K562 (cell line): ENCODE results near the gene TMEM266.

ENCODE experiments used
- BHLHE40 ChIP-seq: IDR thresholded peaks from 2 replicates; pipeline ENCODE4 v1.6.1; 2011; ENCODE audit warnings: low read length, improper control_type of control experiment
- BRF1 ChIP-seq: IDR thresholded peaks from 3 replicates; pipeline ENCODE4 v1.6.1; 2011; ENCODE audit warnings: borderline replicate concordance, mild to moderate bottlenecking; ENCODE audit not compliant: insufficient read length; ENCODE audit errors: extremely low read depth
- CHCHD3 ChIP-seq: fragments of 250-450 bp; sonication (Bioruptor Pico); IDR thresholded peaks from 2 replicates; pipeline ENCODE4 v2.1.2; 2022; ENCODE audit warnings: mild to moderate bottlenecking
- CTCF ChIP-seq, 3 experiments: IDR thresholded peaks in 2 of 3; conservative IDR thresholded peaks in 1 of 3; 2 replicates each; pipeline ENCODE4 v1.5.1; 2011 to 2012; ENCODE audit warnings: low read length in 3 of 3, mild to moderate bottlenecking in 3 of 3, control low read depth in 2 of 3, improper control_type of control experiment in 1 of 3, inconsistent platforms in 1 of 3, low read depth in 1 of 3, mixed read lengths in 1 of 3, moderate library complexity in 1 of 3; ENCODE audit not compliant: insufficient read depth in 2 of 3
- EZH2 ChIP-seq: IDR thresholded peaks from 2 replicates; pipeline ENCODE4 v1.6.1; 2012; ENCODE audit warnings: low read depth, mild to moderate bottlenecking, inconsistent platforms, low read length, borderline replicate concordance
- FOS ChIP-seq: IDR thresholded peaks from 3 replicates; pipeline ENCODE4 v1.6.1; 2011; ENCODE audit not compliant: insufficient read length; ENCODE audit errors: extremely low read depth
- FUS ChIP-seq: fragments of 200-400 bp; formaldehyde crosslinking; optimal IDR thresholded peaks from 2 replicates; pipeline ENCODE3; 2017; ENCODE audit warnings: low read depth, low read length
- JUND ChIP-seq, 2 experiments: IDR thresholded peaks; 2 replicates in 1 of 2; 3 replicates in 1 of 2; pipeline ENCODE4 v1.6.1; 2011; ENCODE audit warnings: borderline replicate concordance in 2 of 2, low read depth in 2 of 2, low read length in 2 of 2, improper control_type of control experiment in 1 of 2, missing biosample characterization in 1 of 2, missing genetic modification characterization in 1 of 2, missing genetic modification reagents in 1 of 2
- L3MBTL2 ChIP-seq: fragments of 450-650 bp; IDR thresholded peaks from 2 replicates; pipeline ENCODE4 v1.6.1; 2016; ENCODE audit warnings: mild to moderate bottlenecking, moderate library complexity
- MYC ChIP-seq, 2 experiments: fragments of 250-450 bp in 1 of 2; sonication (Bioruptor Pico) in 1 of 2; IDR thresholded peaks; 2 replicates each; pipeline versions ENCODE4 v1.5.1 to v1.6.1; 2012 to 2021; ENCODE audit warnings: low read depth in 2 of 2, borderline replicate concordance in 1 of 2, improper control_type of control experiment in 1 of 2, low read length in 1 of 2, mild to moderate bottlenecking in 1 of 2, moderate library complexity in 1 of 2
- NR2C1 ChIP-seq, 2 experiments: fragments of 450-650 bp; IDR thresholded peaks; 2 replicates each; pipeline ENCODE4 v1.6.1; 2017; ENCODE audit warnings: mild to moderate bottlenecking in 2 of 2, antibody characterized with exemption in 1 of 2, inconsistent platforms in 1 of 2, missing compliant biosample characterization in 1 of 2, missing genetic modification characterization in 1 of 2
- SIN3B ChIP-seq: fragments of 450-650 bp; IDR thresholded peaks from 2 replicates; pipeline ENCODE4 v1.6.1; 2017; ENCODE audit warnings: low read depth, mild to moderate bottlenecking, moderate library complexity
- ZNF174 ChIP-seq: fragments of 250-450 bp; sonication (Bioruptor Pico); IDR thresholded peaks from 2 replicates; pipeline ENCODE4 v1.4.0; 2020; ENCODE audit warnings: mild to moderate bottlenecking

- no peak for TF ChIP-seq EZH2
- TF ChIP-seq FOS = no peak
- no peak for TF ChIP-seq MYC (IDR thresholded peaks at IDR 0.05; ENCODE audit: low read depth, low read length)
- TF ChIP-seq MYC (CRISPR knock-in tag; IDR thresholded peaks at IDR 0.05; ENCODE audit: borderline replicate concordance, low read depth) = no peak
- no peak for TF ChIP-seq JUND (IDR thresholded peaks at IDR 0.05; ENCODE audit: borderline replicate concordance, low read depth, low read length)
- no peak for TF ChIP-seq JUND (tag; IDR thresholded peaks at IDR 0.05; ENCODE audit: borderline replicate concordance, low read depth, low read length)
- TF ChIP-seq NR2C1 (IDR thresholded peaks at IDR 0.05) = no peak
- no peak for TF ChIP-seq NR2C1 (tag; IDR thresholded peaks at IDR 0.05)
- TF ChIP-seq BHLHE40 = no peak
- TF ChIP-seq SIN3B = no peak
- TF ChIP-seq CTCF (IDR thresholded peaks at IDR 0.05 in 2 of 3, conservative IDR thresholded peaks at IDR 0.05 in 1 of 3; ENCODE audit: insufficient read depth in 2 of 3, low read depth in 1 of 3, low read length in 3 of 3) = no peak
- TF ChIP-seq FUS = no peak
- TF ChIP-seq CHCHD3 (CRISPR knock-in tag) = no peak
- TF ChIP-seq BRF1 = no peak
- TF ChIP-seq ZNF174 (CRISPR knock-in tag) = no peak
- TF ChIP-seq L3MBTL2 = no peak
These were observed 124.9 kb downstream of the TMEM266 start for GRCh38 chr15:76184650-76185035.
